Uterus (tissue), 2 donors: ENCODE measurements around the gene ST6GALNAC5.

Experiments used
- POLR2A ChIP-seq, 2 donors: fragments of 450-650 bp; IDR thresholded peaks; one replicate each; pipeline ENCODE4 v1.6.1; 2016; ENCODE audit warnings: antibody characterized with exemption in 2 of 2, mild to moderate bottlenecking in 1 of 2, moderate library complexity in 1 of 2
- TF ChIP-seq, protein P1 (sequence below), 4 experiments: fragments of 200-600 bp in 2 of 4; fragments of 450-650 bp in 2 of 4; sonication (generic) in 2 of 4; IDR thresholded peaks; one replicate each; pipeline ENCODE4 v1.5.1; 2016 to 2019; ENCODE audit warnings: antibody characterized with exemption in 4 of 4, mild to moderate bottlenecking in 2 of 4, moderate library complexity in 1 of 4

DNA sequence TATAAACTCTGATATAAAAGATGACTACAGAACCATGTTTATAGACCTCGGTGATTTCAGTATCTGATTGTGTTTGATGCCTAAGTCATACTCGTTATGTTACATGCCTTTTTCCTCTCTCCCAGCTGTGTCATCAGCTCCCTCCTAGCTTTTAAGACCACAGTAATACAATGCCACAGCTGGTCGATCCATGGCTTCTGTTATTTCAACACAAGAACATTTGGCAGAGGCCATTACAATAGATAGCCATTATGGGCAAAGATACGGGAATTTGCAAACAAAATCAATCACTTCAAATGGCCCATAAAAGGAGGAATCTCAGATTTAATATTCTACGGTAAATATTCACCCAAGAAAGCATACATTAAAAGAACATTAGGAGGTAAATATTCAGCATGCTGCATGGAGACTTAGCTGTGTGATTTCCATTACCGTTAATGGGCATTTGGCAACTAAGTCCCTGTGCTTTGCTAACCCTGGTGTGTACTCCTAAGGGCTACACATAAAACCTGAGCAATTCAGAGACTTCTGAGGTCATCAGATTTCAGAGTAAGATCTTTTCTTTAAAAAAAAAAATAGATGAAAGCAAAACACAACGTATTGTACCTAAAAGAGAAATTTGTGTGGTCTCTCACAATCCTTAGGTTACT lies 198.5 kb downstream of the ST6GALNAC5 start:
- TF ChIP-seq, protein P1, sequence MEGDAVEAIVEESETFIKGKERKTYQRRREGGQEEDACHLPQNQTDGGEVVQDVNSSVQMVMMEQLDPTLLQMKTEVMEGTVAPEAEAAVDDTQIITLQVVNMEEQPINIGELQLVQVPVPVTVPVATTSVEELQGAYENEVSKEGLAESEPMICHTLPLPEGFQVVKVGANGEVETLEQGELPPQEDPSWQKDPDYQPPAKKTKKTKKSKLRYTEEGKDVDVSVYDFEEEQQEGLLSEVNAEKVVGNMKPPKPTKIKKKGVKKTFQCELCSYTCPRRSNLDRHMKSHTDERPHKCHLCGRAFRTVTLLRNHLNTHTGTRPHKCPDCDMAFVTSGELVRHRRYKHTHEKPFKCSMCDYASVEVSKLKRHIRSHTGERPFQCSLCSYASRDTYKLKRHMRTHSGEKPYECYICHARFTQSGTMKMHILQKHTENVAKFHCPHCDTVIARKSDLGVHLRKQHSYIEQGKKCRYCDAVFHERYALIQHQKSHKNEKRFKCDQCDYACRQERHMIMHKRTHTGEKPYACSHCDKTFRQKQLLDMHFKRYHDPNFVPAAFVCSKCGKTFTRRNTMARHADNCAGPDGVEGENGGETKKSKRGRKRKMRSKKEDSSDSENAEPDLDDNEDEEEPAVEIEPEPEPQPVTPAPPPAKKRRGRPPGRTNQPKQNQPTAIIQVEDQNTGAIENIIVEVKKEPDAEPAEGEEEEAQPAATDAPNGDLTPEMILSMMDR (IDR thresholded peaks at IDR 0.05): no peak
- TF ChIP-seq POLR2A (IDR thresholded peaks at IDR 0.05): no peak
